Prostate gland (tissue), 2 donors: ENCODE measurements around the gene CHST13.

Experiments used
- CTCF ChIP-seq, 4 experiments: fragments of 200-600 bp in 2 of 4; fragments of 450-650 bp in 2 of 4; sonication (generic) in 2 of 4; IDR thresholded peaks; 1 replicate in 3 of 4; 2 replicates in 1 of 4; pipeline ENCODE4 v1.5.1; 2016 to 2019; ENCODE audit warnings: antibody characterized with exemption in 4 of 4, mild to moderate bottlenecking in 2 of 4, moderate library complexity in 2 of 4
- POLR2A ChIP-seq: fragments of 450-650 bp; IDR thresholded peaks from one replicate; pipeline ENCODE4 v1.6.1; 2016; ENCODE audit warnings: antibody characterized with exemption, mild to moderate bottlenecking

GRCh38 chr3:126580746-126581145 lies 56.8 kb downstream of the CHST13 start:
- TF ChIP-seq POLR2A (no peak), CTCF (IDR thresholded peaks at IDR 0.05) (no peak)
